SU-DHL-6 (cell line): ENCODE results near the gene MKRN2.

Source experiments
- EZH2phosphoT487 ChIP-seq: fragments of 200-600 bp; sonication (generic), shearing (Covaris generic); conservative IDR thresholded peaks from 2 replicates; pipeline ENCODE4 v1.6.1; 2018; ENCODE audit warnings: mild to moderate bottlenecking, antibody characterized with exemption, low read length, moderate library complexity, mixed read lengths
- TF ChIP-seq, protein P1 (sequence below): fragments of 200-600 bp; sonication (generic); IDR thresholded peaks from one replicate; pipeline ENCODE4 v1.5.1; 2017; ENCODE audit warnings: antibody characterized with exemption, mild to moderate bottlenecking, low read length, moderate library complexity; ENCODE audit not compliant: insufficient read depth, poor library complexity, severe bottlenecking

DNA sequence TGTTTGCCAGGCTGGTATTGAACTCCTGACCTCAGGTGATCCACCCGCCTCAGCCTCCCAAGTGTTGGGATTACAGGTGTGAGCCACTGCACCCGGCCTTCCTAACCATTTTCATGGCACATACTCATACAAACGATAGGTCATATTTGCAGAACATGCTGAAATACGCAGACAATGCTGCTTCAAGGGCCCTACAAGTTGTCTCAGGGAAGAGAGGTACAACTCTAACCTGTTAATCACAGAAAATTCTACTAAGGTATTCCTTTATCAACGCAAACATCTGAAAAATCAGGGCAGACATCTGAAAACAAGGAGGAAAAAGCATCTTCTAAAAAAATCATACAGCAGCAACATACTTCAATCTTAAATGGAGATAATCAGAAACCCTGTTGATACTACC, 67.2 kb downstream of the MKRN2 start:
- TF ChIP-seq, protein P1, sequence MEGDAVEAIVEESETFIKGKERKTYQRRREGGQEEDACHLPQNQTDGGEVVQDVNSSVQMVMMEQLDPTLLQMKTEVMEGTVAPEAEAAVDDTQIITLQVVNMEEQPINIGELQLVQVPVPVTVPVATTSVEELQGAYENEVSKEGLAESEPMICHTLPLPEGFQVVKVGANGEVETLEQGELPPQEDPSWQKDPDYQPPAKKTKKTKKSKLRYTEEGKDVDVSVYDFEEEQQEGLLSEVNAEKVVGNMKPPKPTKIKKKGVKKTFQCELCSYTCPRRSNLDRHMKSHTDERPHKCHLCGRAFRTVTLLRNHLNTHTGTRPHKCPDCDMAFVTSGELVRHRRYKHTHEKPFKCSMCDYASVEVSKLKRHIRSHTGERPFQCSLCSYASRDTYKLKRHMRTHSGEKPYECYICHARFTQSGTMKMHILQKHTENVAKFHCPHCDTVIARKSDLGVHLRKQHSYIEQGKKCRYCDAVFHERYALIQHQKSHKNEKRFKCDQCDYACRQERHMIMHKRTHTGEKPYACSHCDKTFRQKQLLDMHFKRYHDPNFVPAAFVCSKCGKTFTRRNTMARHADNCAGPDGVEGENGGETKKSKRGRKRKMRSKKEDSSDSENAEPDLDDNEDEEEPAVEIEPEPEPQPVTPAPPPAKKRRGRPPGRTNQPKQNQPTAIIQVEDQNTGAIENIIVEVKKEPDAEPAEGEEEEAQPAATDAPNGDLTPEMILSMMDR: no peak
- no peak for TF ChIP-seq EZH2phosphoT487
